HEK293 (cell line): ENCODE measurements around the gene RPL10.
"Not testable (repeated sequence)": the region's sequence is repeated elsewhere in the genome, so short reads cannot be mapped to it uniquely, and the experiment has no call there.

Source experiments
- CTCF ChIA-PET: fragments of 350-600 bp; formaldehyde crosslinking; extraction: SDS; loops from one replicate; lab custom pipeline; 2021; ENCODE audit warnings: antibody characterized with exemption; lab: Yijun Ruan, JAX
- POLR2A ChIA-PET: fragments of 300-600 bp; formaldehyde crosslinking; extraction: SDS; loops from one replicate; lab custom pipeline; 2020; ENCODE audit warnings: antibody characterized with exemption, inconsistent platforms; lab: Yijun Ruan, JAX
- H3K27ac ChIP-seq: fragments of 200-500 bp; sonication (Bioruptor generic); 2 replicates; pipeline ENCODE4 v1.5.1; 2014; ENCODE audit warnings: low read depth, low read length, control low read depth, inconsistent platforms; ENCODE audit errors: extremely low read depth
- H3K36me3 ChIP-seq, 2 experiments: fragments of 200-500 bp in 1 of 2; sonication (Bioruptor generic) in 1 of 2; 1 replicate in 1 of 2; 2 replicates in 1 of 2; pipeline ENCODE4 v1.5.1; 2014 to 2017; ENCODE audit warnings: inconsistent platforms in 2 of 2, low read length in 2 of 2; ENCODE audit not compliant: control insufficient read depth in 2 of 2, insufficient read depth in 1 of 2
- H3K4me1 ChIP-seq: fragments of 200-500 bp; sonication (Bioruptor generic); 2 replicates; pipeline ENCODE4 v1.5.1; 2014; ENCODE audit warnings: mild to moderate bottlenecking, low read length, inconsistent platforms; ENCODE audit not compliant: control insufficient read depth, insufficient read depth
- H3K4me3 ChIP-seq: 2 replicates; pipeline ENCODE4 v1.5.1; 2011; ENCODE audit warnings: low read depth, mild to moderate bottlenecking, control low read depth, low read length, moderate library complexity
- H3K9me3 ChIP-seq: fragments of 200-500 bp; sonication (Bioruptor generic); 2 replicates; pipeline ENCODE4 v1.5.1; 2014; ENCODE audit warnings: low read depth, low read length, inconsistent platforms; ENCODE audit not compliant: control insufficient read depth, insufficient read depth
- GLI4 ChIP-seq: fragments of 450-650 bp; formaldehyde crosslinking; IDR thresholded peaks from 2 replicates; pipeline ENCODE4 v1.5.1; 2016; ENCODE audit warnings: missing biosample characterization, missing genetic modification characterization
- GLIS2 ChIP-seq: fragments of 450-650 bp; formaldehyde crosslinking; IDR thresholded peaks from 2 replicates; pipeline ENCODE4 v1.5.1; 2016; ENCODE audit warnings: missing biosample characterization, missing genetic modification characterization
- PRDM1 ChIP-seq: fragments of 450-650 bp; formaldehyde crosslinking; IDR thresholded peaks from 2 replicates; pipeline ENCODE4; 2016; ENCODE audit warnings: missing biosample characterization, missing genetic modification characterization
- ZEB2 ChIP-seq: fragments of 450-650 bp; formaldehyde crosslinking; IDR thresholded peaks from 2 replicates; pipeline ENCODE4 v1.5.1; 2016; ENCODE audit warnings: missing biosample characterization, missing genetic modification characterization
- ZFHX2 ChIP-seq: fragments of 450-650 bp; formaldehyde crosslinking; conservative IDR thresholded peaks from 2 replicates; pipeline ENCODE4 v1.5.1; 2016; ENCODE audit warnings: missing biosample characterization, missing genetic modification characterization
- ZFP41 ChIP-seq: fragments of 450-650 bp; formaldehyde crosslinking; IDR thresholded peaks from 2 replicates; pipeline ENCODE4 v1.5.1; 2016; ENCODE audit warnings: missing biosample characterization, missing genetic modification characterization, borderline replicate concordance
- ZNF155 ChIP-seq: fragments of 450-650 bp; formaldehyde crosslinking; IDR thresholded peaks from 2 replicates; pipeline ENCODE4 v1.5.1; 2016; ENCODE audit warnings: missing biosample characterization, missing genetic modification characterization
- ZNF2 ChIP-seq: fragments of 450-650 bp; formaldehyde crosslinking; IDR thresholded peaks from 2 replicates; pipeline ENCODE4 v1.5.1; 2016; ENCODE audit warnings: missing biosample characterization, missing genetic modification characterization
- ZNF23 ChIP-seq: fragments of 450-650 bp; formaldehyde crosslinking; IDR thresholded peaks from 2 replicates; pipeline ENCODE4 v1.5.1; 2016; ENCODE audit warnings: missing biosample characterization, missing genetic modification characterization, borderline replicate concordance
- ZNF311 ChIP-seq: fragments of 450-650 bp; formaldehyde crosslinking; IDR thresholded peaks from 2 replicates; pipeline ENCODE4 v1.5.1; 2017; ENCODE audit warnings: missing biosample characterization, missing genetic modification characterization, borderline replicate concordance
- ZNF335 ChIP-seq: fragments of 450-650 bp; formaldehyde crosslinking; conservative IDR thresholded peaks from 2 replicates; pipeline ENCODE4 v1.5.1; 2016; ENCODE audit warnings: missing biosample characterization, missing genetic modification characterization
- ZNF426 ChIP-seq: fragments of 450-650 bp; formaldehyde crosslinking; IDR thresholded peaks from 2 replicates; pipeline ENCODE4 v1.5.1; 2017; ENCODE audit warnings: missing biosample characterization, missing genetic modification characterization, mild to moderate bottlenecking, inconsistent platforms, moderate library complexity
- ZNF501 ChIP-seq: fragments of 450-650 bp; formaldehyde crosslinking; IDR thresholded peaks from 2 replicates; pipeline ENCODE4 v1.5.1; 2016; ENCODE audit warnings: missing biosample characterization, missing genetic modification characterization
- ZNF555 ChIP-seq: fragments of 450-650 bp; formaldehyde crosslinking; conservative IDR thresholded peaks from 2 replicates; pipeline ENCODE4 v1.5.1; 2017; ENCODE audit warnings: missing biosample characterization, mild to moderate bottlenecking, missing genetic modification characterization, inconsistent platforms
- ZNF560 ChIP-seq: fragments of 450-650 bp; formaldehyde crosslinking; IDR thresholded peaks from 2 replicates; pipeline ENCODE4 v1.5.1; 2017; ENCODE audit warnings: missing biosample characterization, missing genetic modification characterization, borderline replicate concordance
- ZNF585B ChIP-seq: fragments of 450-650 bp; formaldehyde crosslinking; IDR thresholded peaks from 2 replicates; pipeline ENCODE4 v1.5.1; 2016; ENCODE audit warnings: missing biosample characterization, missing genetic modification characterization
- ZNF600 ChIP-seq: fragments of 450-650 bp; formaldehyde crosslinking; IDR thresholded peaks from 2 replicates; pipeline ENCODE4 v1.5.1; 2016; ENCODE audit warnings: missing biosample characterization, missing genetic modification characterization
- ZNF624 ChIP-seq: fragments of 450-650 bp; formaldehyde crosslinking; IDR thresholded peaks from 2 replicates; pipeline ENCODE4 v1.5.1; 2017; ENCODE audit warnings: missing biosample characterization, missing genetic modification characterization
- ZXDB ChIP-seq: fragments of 450-650 bp; formaldehyde crosslinking; IDR thresholded peaks from 2 replicates; pipeline ENCODE4 v1.5.1; 2016; ENCODE audit warnings: missing biosample characterization, missing genetic modification characterization
- TF ChIP-seq, protein P1 (sequence below): fragments of 450-650 bp; formaldehyde crosslinking; IDR thresholded peaks from 2 replicates; pipeline ENCODE4 v1.5.1; 2016; ENCODE audit warnings: missing biosample characterization, missing genetic modification characterization
- TF ChIP-seq, protein P2 (sequence below): fragments of 450-650 bp; formaldehyde crosslinking; IDR thresholded peaks from 2 replicates; pipeline ENCODE4 v1.5.1; 2016; ENCODE audit warnings: missing biosample characterization, missing genetic modification characterization
- TF ChIP-seq, protein P3 (sequence below): fragments of 450-650 bp; formaldehyde crosslinking; IDR thresholded peaks from 2 replicates; pipeline ENCODE4 v1.5.1; 2017; ENCODE audit warnings: missing biosample characterization, missing genetic modification characterization

Gene RPL10

DNA sequence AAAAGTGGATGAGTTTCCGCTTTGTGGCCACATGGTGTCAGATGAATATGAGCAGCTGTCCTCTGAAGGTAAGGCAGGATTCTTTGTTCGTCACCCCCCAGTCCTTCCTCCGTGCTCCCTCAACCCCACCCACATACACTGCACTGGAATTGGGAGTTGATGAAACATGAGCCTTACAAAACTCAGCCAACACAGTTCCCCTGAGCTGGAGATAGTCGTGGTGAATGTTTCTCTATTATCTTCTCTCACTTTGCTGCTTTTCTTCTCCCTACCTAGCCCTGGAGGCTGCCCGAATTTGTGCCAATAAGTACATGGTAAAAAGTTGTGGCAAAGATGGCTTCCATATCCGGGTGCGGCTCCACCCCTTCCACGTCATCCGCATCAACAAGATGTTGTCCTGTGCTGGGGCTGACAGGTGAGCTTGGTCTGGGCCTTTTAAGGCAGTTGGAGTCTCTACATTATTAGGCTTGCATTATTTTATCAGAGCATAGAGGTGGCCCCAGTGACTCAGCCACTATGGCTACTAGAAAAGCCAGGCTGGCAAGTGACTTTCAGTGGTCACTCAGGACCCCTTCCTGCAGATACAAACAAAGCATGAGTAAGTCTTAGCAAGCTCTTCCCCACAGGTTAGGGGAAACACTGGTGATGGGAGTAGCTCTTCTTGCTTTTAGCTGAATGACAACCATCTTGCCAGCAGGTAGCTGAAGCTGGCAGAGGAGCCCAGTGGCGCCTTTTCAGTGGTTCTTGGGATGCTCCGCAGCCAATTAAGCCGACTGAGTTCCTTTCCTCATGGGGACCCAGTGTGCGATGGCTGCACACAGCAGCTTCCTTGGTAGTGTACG lies 1.6 kb downstream of the RPL10 start (continued):
- TF ChIP-seq, protein P1, sequence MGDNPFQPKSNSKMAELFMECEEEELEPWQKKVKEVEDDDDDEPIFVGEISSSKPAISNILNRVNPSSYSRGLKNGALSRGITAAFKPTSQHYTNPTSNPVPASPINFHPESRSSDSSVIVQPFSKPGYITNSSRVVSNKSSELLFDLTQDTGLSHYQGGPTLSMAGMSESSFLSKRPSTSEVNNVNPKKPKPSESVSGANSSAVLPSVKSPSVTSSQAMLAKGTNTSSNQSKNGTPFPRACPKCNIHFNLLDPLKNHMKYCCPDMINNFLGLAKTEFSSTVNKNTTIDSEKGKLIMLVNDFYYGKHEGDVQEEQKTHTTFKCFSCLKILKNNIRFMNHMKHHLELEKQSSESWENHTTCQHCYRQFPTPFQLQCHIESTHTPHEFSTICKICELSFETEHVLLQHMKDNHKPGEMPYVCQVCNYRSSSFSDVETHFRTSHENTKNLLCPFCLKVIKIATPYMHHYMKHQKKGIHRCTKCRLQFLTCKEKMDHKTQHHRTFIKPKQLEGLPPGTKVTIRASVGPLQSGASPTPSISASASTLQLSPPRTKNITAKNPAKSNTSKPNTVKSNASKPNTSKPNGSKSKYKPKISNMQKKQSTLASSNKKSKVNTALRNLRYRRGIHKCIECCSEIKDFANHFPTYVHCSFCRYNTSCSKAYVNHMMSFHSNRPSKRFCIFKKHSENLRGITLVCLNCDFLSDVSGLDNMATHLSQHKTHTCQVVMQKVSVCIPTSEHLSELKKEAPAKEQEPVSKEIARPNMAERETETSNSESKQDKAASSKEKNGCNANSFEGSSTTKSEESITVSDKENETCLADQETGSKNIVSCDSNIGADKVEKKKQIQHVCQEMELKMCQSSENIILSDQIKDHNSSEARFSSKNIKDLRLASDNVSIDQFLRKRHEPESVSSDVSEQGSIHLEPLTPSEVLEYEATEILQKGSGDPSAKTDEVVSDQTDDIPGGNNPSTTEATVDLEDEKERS (tag by site-specific recombination): no peak
- no peak for TF ChIP-seq ZFP41 (tag by site-specific recombination)
- no peak for TF ChIP-seq ZNF23 (tag by site-specific recombination)
- TF ChIP-seq ZNF600 (tag by site-specific recombination): no peak
- TF ChIP-seq GLI4 (tag by site-specific recombination): no peak

DNA sequence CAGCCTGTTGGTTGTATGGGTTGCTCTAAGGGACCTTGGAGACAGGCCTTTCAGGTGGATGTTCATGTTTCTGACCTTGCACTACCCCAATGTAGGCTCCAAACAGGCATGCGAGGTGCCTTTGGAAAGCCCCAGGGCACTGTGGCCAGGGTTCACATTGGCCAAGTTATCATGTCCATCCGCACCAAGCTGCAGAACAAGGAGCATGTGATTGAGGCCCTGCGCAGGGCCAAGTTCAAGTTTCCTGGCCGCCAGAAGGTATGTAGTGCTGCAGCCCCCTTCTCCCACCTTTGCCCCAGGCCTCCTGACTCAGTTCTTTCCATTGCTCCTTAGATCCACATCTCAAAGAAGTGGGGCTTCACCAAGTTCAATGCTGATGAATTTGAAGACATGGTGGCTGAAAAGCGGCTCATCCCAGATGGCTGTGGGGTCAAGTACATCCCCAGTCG lies 2.2 kb downstream of the RPL10 start:
- ChIA-PET CTCF (interaction anchor here (1.0 to 1.9 kb wide), 2 partner anchors 133 to 135 kb away, joined by 3 to 8 read pairs; no protein-coding TSS in a partner anchor), POLR2A (interaction anchor here (0.9 to 6.5 kb wide), 3 partner anchors 10 to 127 kb away, joined by 3 to 57 read pairs (median 39); partner anchors contain the start of genes DNASE1L1 and TAFAZZIN)
- not testable (repeated sequence) for H3K4me1 ChIP-seq, H3K4me3 ChIP-seq, H3K27ac ChIP-seq, H3K9me3 ChIP-seq
- H3K36me3 ChIP-seq: peaks cover 0 to 44% of the 10 kb centered on the region in 2 experiments; a peak in 1 of 3 replicates

DNA sequence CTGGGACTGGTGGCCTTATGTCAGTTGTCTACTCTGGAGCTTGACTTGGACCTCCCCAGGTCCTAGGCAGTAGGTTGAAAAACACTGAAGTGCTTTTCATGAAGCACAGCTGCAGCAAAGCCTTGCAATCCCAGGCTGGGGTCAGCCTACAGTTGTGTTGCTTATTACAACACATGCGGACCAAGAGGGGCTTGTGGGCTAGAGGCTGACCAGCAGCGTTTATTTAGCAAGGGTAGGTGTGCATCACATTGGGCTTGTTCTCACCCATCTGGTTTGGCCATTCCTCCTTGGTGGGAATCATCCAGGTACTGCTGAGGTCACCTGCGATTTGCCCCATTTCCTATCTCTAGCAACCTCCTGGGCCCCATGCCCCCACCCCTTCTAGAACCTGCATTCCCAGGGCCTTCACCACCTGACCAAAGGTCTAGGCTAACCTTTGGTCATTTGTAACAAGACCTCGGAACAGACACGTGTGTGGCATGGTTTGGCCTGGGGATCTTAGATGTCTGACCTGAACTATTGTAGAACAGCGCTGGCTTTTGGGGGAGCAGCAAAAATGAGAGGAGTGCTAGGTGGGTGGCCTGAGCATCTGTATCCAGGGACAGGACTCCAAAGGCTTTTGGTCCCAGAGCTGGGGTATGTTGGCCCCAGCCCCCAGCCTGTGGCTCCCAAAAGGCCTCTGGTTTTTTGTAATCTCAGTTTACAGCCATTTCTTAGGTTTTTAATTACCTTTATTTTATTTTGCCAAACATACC lies 3.0 kb downstream of the RPL10 start:
- POLR2A ChIA-PET: interaction anchor here (0.6 to 6.5 kb wide), 5 partner anchors 9 to 57 kb away, joined by 3 to 57 read pairs (median 4); partner anchors contain the start of genes DNASE1L1, PLXNA3 and TAFAZZIN
- Histone ChIP-seq H3K4me3 (no peak overlapping the region), H3K9me3 (no peaks in the 10 kb centered on the region), H3K36me3 (peaks cover 0 to 44% of the 10 kb centered on the region in 2 experiments; a peak in 1 of 3 replicates), H3K4me1 (no peaks in the 10 kb centered on the region), H3K27ac (no peak overlapping the region)
- CTCF ChIA-PET: interaction anchor here (0.5 to 0.7 kb wide), 2 partner anchors 126 to 852 kb away, joined by 3 read pairs; no protein-coding TSS in a partner anchor
- TF ChIP-seq ZNF335 (tag by site-specific recombination): no peak
- no peak for TF ChIP-seq ZNF624
- no peak for TF ChIP-seq ZNF426 (tag by site-specific recombination)
- no peak for TF ChIP-seq ZNF560 (tag by site-specific recombination)
- no peak for TF ChIP-seq GLIS2 (tag by site-specific recombination)
- TF ChIP-seq ZNF155 (tag by site-specific recombination): no peak
- TF ChIP-seq, protein P2, sequence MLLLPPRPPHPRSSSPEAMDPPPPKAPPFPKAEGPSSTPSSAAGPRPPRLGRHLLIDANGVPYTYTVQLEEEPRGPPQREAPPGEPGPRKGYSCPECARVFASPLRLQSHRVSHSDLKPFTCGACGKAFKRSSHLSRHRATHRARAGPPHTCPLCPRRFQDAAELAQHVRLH (tag by site-specific recombination): no peak
- TF ChIP-seq ZNF2 (tag by site-specific recombination): 0 out of 2 replicates have a peak, but pooled peaks have one; percentile 20
- TF ChIP-seq ZXDB (tag by site-specific recombination): no peak
- no peak for TF ChIP-seq ZNF311 (tag by site-specific recombination)
- TF ChIP-seq ZNF501: no peak
- TF ChIP-seq, protein P3, sequence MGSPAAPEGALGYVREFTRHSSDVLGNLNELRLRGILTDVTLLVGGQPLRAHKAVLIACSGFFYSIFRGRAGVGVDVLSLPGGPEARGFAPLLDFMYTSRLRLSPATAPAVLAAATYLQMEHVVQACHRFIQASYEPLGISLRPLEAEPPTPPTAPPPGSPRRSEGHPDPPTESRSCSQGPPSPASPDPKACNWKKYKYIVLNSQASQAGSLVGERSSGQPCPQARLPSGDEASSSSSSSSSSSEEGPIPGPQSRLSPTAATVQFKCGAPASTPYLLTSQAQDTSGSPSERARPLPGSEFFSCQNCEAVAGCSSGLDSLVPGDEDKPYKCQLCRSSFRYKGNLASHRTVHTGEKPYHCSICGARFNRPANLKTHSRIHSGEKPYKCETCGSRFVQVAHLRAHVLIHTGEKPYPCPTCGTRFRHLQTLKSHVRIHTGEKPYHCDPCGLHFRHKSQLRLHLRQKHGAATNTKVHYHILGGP (tag by site-specific recombination): no peak
- TF ChIP-seq ZFHX2: no peak
- no peak for TF ChIP-seq ZNF585B (tag by site-specific recombination)
- TF ChIP-seq PRDM1 (tag by site-specific recombination): no peak
- TF ChIP-seq ZEB2: 0 out of 2 replicates have a peak, but pooled peaks have one; percentile 11
- no peak for TF ChIP-seq ZNF555 (tag by site-specific recombination)
